T47D (cell line): Measurements from ENCODE around the gene TEX10.
A peak's percentile ranks its signal among the peaks of the same experiment; 100 is the strongest.
"Not testable (repeated sequence)": the region's sequence is repeated elsewhere in the genome, so short reads cannot be mapped to it uniquely, and the experiment has no call there.

Experiments used
- DNase-seq, 2 experiments: peaks; one replicate each; pipeline versions ENCODE4 v3.0.0 to v3.0.0-alpha.2; 2011 to 2012; ENCODE audit warnings: low read depth in 1 of 2, low spot score in 1 of 2
- JUND ChIP-seq: IDR thresholded peaks from 2 replicates; pipeline ENCODE4 v1.6.1; 2012; ENCODE audit warnings: low read depth
- in situ Hi-C: cut with HindIII; loops from 2 replicates; pipeline ENCODE4 v1.10.0; 2016; ENCODE audit warnings: low sequenced_read_pairs, low pct_unique_long_range_greater_than_20kb

The TEX10 gene

GRCh38 chr9:100368672-100369071 lies 15.9 kb upstream of the TEX10 start:
- no peak for TF ChIP-seq JUND
- DNase-seq, result no peak
- in situ Hi-C loops, result no loop called here

- DNase-seq, result no peak
- in situ Hi-C loops, result no loop called here
- TF ChIP-seq JUND, result no peak
Measured at GRCh38 chr9:100366121-100366520, 13.4 kb upstream of the TEX10 start.

- DNase-seq, result no peak
- in situ Hi-C loops, result no loop called here
- TF ChIP-seq JUND, result no peak
Measured at GRCh38 chr9:100364013-100364412, 11.3 kb upstream of the TEX10 start.

DNA sequence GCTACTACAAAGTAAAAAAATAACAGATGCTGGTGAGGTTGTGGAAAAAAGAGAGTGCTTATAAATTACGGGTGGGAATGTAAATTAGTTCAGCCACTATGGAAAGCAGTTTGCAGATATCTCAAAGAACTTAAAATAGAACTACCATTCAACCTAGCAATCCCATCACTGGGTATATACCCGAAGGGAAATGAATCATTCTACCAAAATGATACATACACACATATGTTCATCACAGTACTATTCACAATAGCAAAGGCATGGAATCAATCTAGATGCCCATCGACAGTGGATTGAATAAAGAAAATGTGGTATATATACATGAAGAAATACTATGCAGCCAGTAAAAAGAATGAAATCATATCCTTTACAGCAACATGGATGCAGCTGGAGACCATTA lies 6.3 kb upstream of the TEX10 start:
- no peak for DNase-seq
- in situ Hi-C loops, result no loop called here
- TF ChIP-seq JUND, result no peak

DNA sequence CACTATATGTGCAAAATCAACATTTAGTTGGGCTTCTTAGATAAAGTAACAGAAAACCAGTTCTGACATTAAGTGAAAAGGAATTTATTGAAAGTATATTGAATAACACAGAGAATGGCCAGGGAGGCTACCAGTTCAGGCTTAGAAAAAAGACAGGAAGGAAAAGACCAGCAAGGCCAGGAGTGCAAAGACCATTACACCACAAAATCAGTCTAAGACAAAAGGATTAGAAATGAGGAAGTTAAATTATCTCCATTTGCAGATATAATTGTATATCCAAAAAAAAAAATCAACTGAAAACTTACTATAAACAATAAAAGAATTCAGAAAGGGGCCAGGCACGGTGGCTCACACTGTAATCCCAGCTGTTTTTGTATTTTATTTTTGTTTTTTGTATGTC lies 4.8 kb upstream of the TEX10 start:
- no peak for DNase-seq
- TF ChIP-seq JUND, result no peak
- in situ Hi-C loops, result no loop called here

DNA sequence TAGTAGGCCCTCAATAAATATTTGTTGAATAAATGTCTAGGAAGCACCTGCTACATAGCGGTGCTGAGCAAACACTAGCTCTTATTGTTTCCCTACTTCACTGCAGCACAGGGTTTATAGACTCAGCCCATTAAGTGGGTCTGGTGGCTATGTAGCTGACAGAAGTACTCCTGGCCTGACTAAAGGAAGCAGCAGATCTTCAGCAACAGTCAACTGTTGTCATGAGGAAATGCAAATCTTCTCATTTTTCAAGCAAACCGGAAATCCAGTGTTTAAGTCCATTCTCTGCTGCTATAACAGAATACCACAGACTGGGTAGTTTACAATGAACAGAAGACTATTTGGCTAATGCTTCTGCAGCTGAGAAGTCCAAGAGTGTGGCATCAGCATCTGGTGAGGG lies 2.8 kb upstream of the TEX10 start:
- TF ChIP-seq JUND, result no peak
- no peak for DNase-seq
- in situ Hi-C loops, result no loop called here

GRCh38 chr9:100354121-100354800 lies 1.5 kb upstream of the TEX10 start:
- TF ChIP-seq JUND, result no peak

DNA sequence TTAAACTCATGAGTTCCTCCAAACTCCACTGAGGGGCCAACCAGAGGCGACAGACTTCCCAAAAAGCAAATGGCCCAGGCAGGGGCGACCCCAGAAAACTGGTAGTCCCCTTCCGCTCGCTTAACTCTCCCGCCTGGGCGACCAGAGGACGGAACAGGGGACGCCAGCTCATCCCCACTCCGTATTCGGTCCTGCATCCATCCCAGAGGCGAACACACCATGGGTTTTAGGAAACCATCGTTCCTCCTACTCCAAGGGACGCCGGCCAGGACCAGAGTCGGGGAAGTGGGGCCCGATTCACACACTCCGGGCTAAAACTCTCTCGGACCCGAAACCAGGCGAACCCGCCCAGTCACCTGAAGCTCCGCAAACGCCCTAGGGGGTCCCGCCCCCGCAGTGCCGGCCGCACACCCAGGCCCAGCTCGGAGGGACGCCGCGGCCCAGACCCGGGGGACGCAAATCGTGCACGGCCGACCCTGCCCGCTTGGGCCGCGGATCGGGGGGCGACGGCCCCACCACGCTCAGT lies 478 bp downstream of the TEX10 start:
- in situ Hi-C loops, result no loop called here
- no peak for TF ChIP-seq JUND
- DNase-seq, result peak; percentile 33 to 60

More at GRCh38 chr9:100354121-100354800, 1.5 kb upstream of the TEX10 start:
- no peak for DNase-seq
- in situ Hi-C loops, result no loop called here

- DNase-seq, result no peak
- no peak for TF ChIP-seq JUND
- in situ Hi-C loops, result no loop called here
Measured at GRCh38 chr9:100351508-100351907, 1.2 kb downstream of the TEX10 start.

DNA sequence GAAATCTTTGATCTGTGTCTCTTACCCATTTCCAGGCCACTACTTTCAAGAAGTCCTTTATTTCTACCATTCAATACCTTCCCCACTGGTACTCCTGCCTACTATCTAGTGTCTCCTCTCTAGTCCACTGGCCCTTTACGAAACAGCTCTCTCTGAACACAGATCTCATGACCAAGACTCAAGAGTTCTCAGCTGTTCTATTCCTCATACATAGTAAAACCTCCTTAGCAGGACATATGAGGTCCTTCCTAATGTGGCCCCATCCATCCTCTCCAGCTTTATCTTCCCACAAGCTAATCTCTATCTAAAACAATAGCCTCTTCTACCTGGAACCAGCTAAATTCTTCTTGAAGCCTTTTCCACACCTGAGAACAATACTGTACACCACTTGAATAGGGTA lies 2.6 kb downstream of the TEX10 start:
- in situ Hi-C loops, result no loop called here
- TF ChIP-seq JUND, result no peak
- no peak for DNase-seq

DNA sequence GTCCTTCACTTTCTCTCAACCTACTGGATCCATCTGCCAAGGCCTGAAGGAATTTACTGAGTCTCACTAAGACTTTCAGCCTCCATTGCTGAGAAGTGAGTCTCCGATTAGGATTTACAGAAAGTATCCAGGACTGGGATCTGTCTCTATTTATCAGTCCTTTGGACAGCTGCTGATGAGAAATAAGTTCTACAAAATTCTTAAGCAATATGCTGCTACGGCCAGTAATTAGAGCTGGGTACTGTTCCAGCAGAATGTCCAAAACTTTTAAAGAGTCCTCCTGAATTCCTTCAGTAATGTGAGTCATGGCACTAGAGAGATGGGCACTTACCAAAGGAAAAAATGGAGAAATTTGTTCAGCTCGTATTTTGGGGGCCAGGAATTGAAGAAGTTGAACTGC lies 5.9 kb downstream of the TEX10 start:
- in situ Hi-C loops, result no loop called here
- DNase-seq, result no peak
- no peak for TF ChIP-seq JUND

GRCh38 chr9:100341889-100342288 lies 10.9 kb downstream of the TEX10 start:
- in situ Hi-C loops, result no loop called here
- no peak for TF ChIP-seq JUND
- DNase-seq, result no peak

- in situ Hi-C loops, result no loop called here
- DNase-seq, result no peak
- no peak for TF ChIP-seq JUND
Measured at GRCh38 chr9:100340224-100340623, 12.5 kb downstream of the TEX10 start.

DNA sequence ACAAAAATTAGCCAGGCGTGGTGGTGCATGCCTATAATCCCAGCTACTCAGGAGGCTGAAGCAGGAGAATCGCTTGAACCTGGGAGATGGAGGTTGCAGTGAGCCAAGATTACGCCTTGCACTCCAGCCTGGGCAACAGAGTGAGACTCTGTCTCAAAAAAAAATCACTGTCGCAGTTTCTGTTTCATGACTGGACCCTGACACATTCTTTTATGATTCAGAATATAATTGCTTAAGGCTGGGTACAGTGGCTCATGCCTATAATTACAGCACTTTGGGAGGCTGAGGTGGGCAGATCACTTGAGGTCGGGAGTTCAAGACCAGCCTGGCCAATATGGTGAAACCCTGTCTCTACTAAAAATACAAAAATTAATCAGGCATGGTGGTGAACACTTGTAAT lies 14.0 kb downstream of the TEX10 start:
- in situ Hi-C loops, DNase-seq: not testable (repeated sequence)
